Duodenal mucosa (tissue), 2 donors: Measurements from ENCODE around the gene TRIOBP.
"Not testable (repeated sequence)": the region's sequence is repeated elsewhere in the genome, so short reads cannot be mapped to it uniquely, and the experiment has no call there.

ENCODE experiments used
- H3K27ac ChIP-seq: one replicate; pipeline ENCODE4 v1.7.0; 2013; ENCODE audit warnings: low read depth, low read length
- H3K27me3 ChIP-seq, 2 donors: one replicate each; pipeline ENCODE4 v1.7.0; 2013; ENCODE audit warnings: low read length in 2 of 2, control low read depth in 1 of 2; ENCODE audit not compliant: insufficient read depth in 2 of 2, control insufficient read depth in 1 of 2
- H3K36me3 ChIP-seq, 2 donors: one replicate each; pipeline ENCODE4 v1.7.0; 2013; ENCODE audit warnings: low read length in 2 of 2, control low read depth in 1 of 2; ENCODE audit not compliant: insufficient read depth in 2 of 2, control insufficient read depth in 1 of 2
- H3K4me1 ChIP-seq, 2 donors: one replicate each; pipeline ENCODE4 v1.7.0; 2013; ENCODE audit warnings: low read length in 2 of 2, control low read depth in 1 of 2; ENCODE audit not compliant: insufficient read depth in 2 of 2, control insufficient read depth in 1 of 2
- H3K4me3 ChIP-seq, 2 donors: one replicate each; pipeline ENCODE4 v1.7.0; 2013; ENCODE audit warnings: low read length in 2 of 2, low read depth in 1 of 2
- H3K9ac ChIP-seq, 2 donors: one replicate each; pipeline ENCODE4 v1.7.0; 2013; ENCODE audit warnings: low read length in 2 of 2, low read depth in 1 of 2
- H3K9me3 ChIP-seq, 2 donors: one replicate each; pipeline ENCODE4 v1.7.0; 2013; ENCODE audit warnings: low read length in 2 of 2, control low read depth in 1 of 2; ENCODE audit not compliant: control insufficient read depth in 1 of 2

TRIOBP gene

GRCh38 chr22:37680191-37680851 lies 16.5 kb upstream of the TRIOBP start:
- no peak overlapping the region for H3K27ac ChIP-seq

GRCh38 chr22:37681001-37681424 lies 15.8 kb upstream of the TRIOBP start:
- H3K36me3 ChIP-seq = no peaks in the 10 kb centered on the region
- peak overlapping the region in 1 of 2 donors; percentile 2 for H3K9ac ChIP-seq
- H3K9me3 ChIP-seq = no peaks in the 10 kb centered on the region
- no peak overlapping the region for H3K27ac ChIP-seq
- H3K4me1 ChIP-seq = peaks cover 25 to 34% of the 10 kb centered on the region in 2 donors
- H3K4me3 ChIP-seq = no peak overlapping the region
- H3K27me3 ChIP-seq = no peaks in the 10 kb centered on the region

More at GRCh38 chr22:37680191-37680851, 16.5 kb upstream of the TRIOBP start:
- no peaks in the 10 kb centered on the region for H3K9me3 ChIP-seq
- H3K4me3 ChIP-seq = no peak overlapping the region
- no peak overlapping the region for H3K9ac ChIP-seq
- H3K36me3 ChIP-seq = no peaks in the 10 kb centered on the region
- H3K4me1 ChIP-seq = peaks cover 24 to 34% of the 10 kb centered on the region in 2 donors
- H3K27me3 ChIP-seq = no peaks in the 10 kb centered on the region

GRCh38 chr22:37681556-37682049 lies 15.2 kb upstream of the TRIOBP start:
- Histone ChIP-seq H3K9ac (no peak overlapping the region), H3K4me3 (no peak overlapping the region), H3K9me3 (no peaks in the 10 kb centered on the region), H3K27me3 (no peaks in the 10 kb centered on the region), H3K36me3 (no peaks in the 10 kb centered on the region), H3K4me1 (peaks cover 25 to 34% of the 10 kb centered on the region in 2 donors), H3K27ac (no peak overlapping the region)

GRCh38 chr22:37684803-37685615 lies 11.8 kb upstream of the TRIOBP start:
- H3K27ac ChIP-seq = peak overlapping the region; percentile 33
- peaks cover 7 to 17% of the 10 kb centered on the region in 2 donors for H3K36me3 ChIP-seq
- peak overlapping the region; percentile 16 to 43 for H3K9ac ChIP-seq
- H3K4me3 ChIP-seq = no peak overlapping the region
- H3K4me1 ChIP-seq = peaks cover 40 to 49% of the 10 kb centered on the region in 2 donors
- H3K27me3 ChIP-seq = no peaks in the 10 kb centered on the region
- H3K9me3 ChIP-seq = no peaks in the 10 kb centered on the region

- peak within 1 kb of the TSS; percentile 92 to 98 for H3K9ac ChIP-seq
- H3K4me1 ChIP-seq = peaks cover 34 to 39% of the 10 kb centered on the region in 2 donors
- peak within 1 kb of the TSS; percentile 37 for H3K27ac ChIP-seq
- peaks cover 15 to 28% of the 10 kb centered on the region in 2 donors for H3K36me3 ChIP-seq
- H3K27me3 ChIP-seq = no peaks in the 10 kb centered on the region
- no peaks in the 10 kb centered on the region for H3K9me3 ChIP-seq
- H3K4me3 ChIP-seq = peak within 1 kb of the TSS; percentile 96 to 98
These were observed 10.6 kb upstream of the TRIOBP start, which contains the start of gene NOL12 for GRCh38 chr22:37686002-37686982. Gene NOL12 (plus strand): TSS chr22:37686343. CDS start chr22:37686393, 50 bp downstream.

- H3K27ac ChIP-seq = no peak overlapping the region
- no peak overlapping the region for H3K9ac ChIP-seq
- no peaks in the 10 kb centered on the region for H3K27me3 ChIP-seq
- peaks cover 25 to 28% of the 10 kb centered on the region in 2 donors for H3K4me1 ChIP-seq
- no peak overlapping the region for H3K4me3 ChIP-seq
- H3K9me3 ChIP-seq = no peaks in the 10 kb centered on the region
- peaks cover 33 to 59% of the 10 kb centered on the region in 2 donors for H3K36me3 ChIP-seq
These were observed 6.4 kb upstream of the TRIOBP start for GRCh38 chr22:37690407-37690806.

- Histone ChIP-seq H3K27me3 (no peaks in the 10 kb centered on the region), H3K4me3 (no peak overlapping the region), H3K4me1 (peaks cover 23 to 24% of the 10 kb centered on the region in 2 donors), H3K27ac (no peak overlapping the region), H3K9ac (no peak overlapping the region), H3K9me3 (no peaks in the 10 kb centered on the region), H3K36me3 (peaks cover 33 to 65% of the 10 kb centered on the region in 2 donors)
These were observed 5.8 kb upstream of the TRIOBP start for GRCh38 chr22:37690901-37691504.

GRCh38 chr22:37692627-37693285 lies 4.1 kb upstream of the TRIOBP start:
- no peaks in the 10 kb centered on the region for H3K27me3 ChIP-seq
- no peak overlapping the region for H3K27ac ChIP-seq
- H3K36me3 ChIP-seq = peaks cover 33 to 65% of the 10 kb centered on the region in 2 donors
- no peak overlapping the region for H3K9ac ChIP-seq
- H3K4me3 ChIP-seq = no peak overlapping the region
- no peaks in the 10 kb centered on the region for H3K9me3 ChIP-seq
- peaks cover 17 to 20% of the 10 kb centered on the region in 2 donors for H3K4me1 ChIP-seq

GRCh38 chr22:37694131-37694530 lies 2.7 kb upstream of the TRIOBP start:
- H3K36me3 ChIP-seq = peaks cover 26 to 54% of the 10 kb centered on the region in 2 donors
- H3K4me1 ChIP-seq = peaks cover 7 to 11% of the 10 kb centered on the region in 2 donors
- H3K9me3 ChIP-seq, H3K4me3 ChIP-seq, H3K9ac ChIP-seq, H3K27ac ChIP-seq, H3K27me3 ChIP-seq: not testable (repeated sequence)
